Measurements from ENCODE around the gene PTPN1.

DNA sequence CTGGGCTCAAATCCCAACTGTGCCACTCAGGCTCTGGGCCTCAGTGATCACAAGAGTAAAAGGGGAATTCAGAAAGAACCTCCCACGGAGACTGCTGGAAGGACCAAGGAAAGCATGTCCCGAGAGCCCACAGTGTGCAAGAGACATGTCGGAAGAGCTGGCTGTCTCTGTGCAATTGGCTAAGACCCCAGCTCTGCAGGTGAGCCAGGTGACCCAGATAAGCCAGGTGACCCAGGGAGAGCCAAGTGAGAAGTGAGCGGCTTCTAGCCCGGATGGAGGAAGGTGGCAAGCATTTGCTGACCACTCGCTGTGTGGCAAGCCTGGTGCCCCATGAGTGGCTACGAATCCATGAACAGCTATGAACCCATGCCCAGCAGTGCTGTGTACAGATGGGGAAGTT is 122.1 kb downstream of the PTPN1 start:
- TF ChIP-seq CTCF (conservative IDR thresholded peaks at IDR 0.05; ENCODE audit: low read depth in 2 of 2), result no peak
- TF ChIP-seq, protein P1, sequence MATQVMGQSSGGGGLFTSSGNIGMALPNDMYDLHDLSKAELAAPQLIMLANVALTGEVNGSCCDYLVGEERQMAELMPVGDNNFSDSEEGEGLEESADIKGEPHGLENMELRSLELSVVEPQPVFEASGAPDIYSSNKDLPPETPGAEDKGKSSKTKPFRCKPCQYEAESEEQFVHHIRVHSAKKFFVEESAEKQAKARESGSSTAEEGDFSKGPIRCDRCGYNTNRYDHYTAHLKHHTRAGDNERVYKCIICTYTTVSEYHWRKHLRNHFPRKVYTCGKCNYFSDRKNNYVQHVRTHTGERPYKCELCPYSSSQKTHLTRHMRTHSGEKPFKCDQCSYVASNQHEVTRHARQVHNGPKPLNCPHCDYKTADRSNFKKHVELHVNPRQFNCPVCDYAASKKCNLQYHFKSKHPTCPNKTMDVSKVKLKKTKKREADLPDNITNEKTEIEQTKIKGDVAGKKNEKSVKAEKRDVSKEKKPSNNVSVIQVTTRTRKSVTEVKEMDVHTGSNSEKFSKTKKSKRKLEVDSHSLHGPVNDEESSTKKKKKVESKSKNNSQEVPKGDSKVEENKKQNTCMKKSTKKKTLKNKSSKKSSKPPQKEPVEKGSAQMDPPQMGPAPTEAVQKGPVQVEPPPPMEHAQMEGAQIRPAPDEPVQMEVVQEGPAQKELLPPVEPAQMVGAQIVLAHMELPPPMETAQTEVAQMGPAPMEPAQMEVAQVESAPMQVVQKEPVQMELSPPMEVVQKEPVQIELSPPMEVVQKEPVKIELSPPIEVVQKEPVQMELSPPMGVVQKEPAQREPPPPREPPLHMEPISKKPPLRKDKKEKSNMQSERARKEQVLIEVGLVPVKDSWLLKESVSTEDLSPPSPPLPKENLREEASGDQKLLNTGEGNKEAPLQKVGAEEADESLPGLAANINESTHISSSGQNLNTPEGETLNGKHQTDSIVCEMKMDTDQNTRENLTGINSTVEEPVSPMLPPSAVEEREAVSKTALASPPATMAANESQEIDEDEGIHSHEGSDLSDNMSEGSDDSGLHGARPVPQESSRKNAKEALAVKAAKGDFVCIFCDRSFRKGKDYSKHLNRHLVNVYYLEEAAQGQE (IDR thresholded peaks at IDR 0.05; ENCODE audit: unreplicated experiment), result no peak
- no peak for TF ChIP-seq ZNF114 (CRISPR knock-in tag; IDR thresholded peaks at IDR 0.05)
- TF ChIP-seq EZH2 (IDR thresholded peaks at IDR 0.05; ENCODE audit: low read depth, unreplicated experiment), result no peak
- TF ChIP-seq EZH2phosphoT487 (IDR thresholded peaks at IDR 0.05; ENCODE audit: unreplicated experiment), result no peak
- TF ChIP-seq ETS1 (IDR thresholded peaks at IDR 0.05), result no peak
- TF ChIP-seq POLR2AphosphoS5 (IDR thresholded peaks at IDR 0.05; ENCODE audit: low read depth), result no peak
- TF ChIP-seq STAT1 (IDR thresholded peaks at IDR 0.05; ENCODE audit: unreplicated experiment), result no peak
- TF ChIP-seq CREB1 (CRISPR knock-in tag; IDR thresholded peaks at IDR 0.05; ENCODE audit: low read depth), result no peak
- TF ChIP-seq ZNF331 (CRISPR knock-in tag; IDR thresholded peaks at IDR 0.05; ENCODE audit: low read depth), result no peak
- no peak for TF ChIP-seq NANOG (IDR thresholded peaks at IDR 0.05; ENCODE audit: borderline replicate concordance)

Measured in GM23338 (cell line).